HepG2 (cell line): ENCODE measurements around the gene EXOC7. TPM values are rescaled to one million over a fixed set of nuclear protein-coding genes. Genes with fewer than 3 reads are reported as not detected.

ENCODE experiments used
- AHDC1 ChIP-seq: sonication (generic); formaldehyde crosslinking; IDR thresholded peaks from 2 replicates; pipeline ENCODE4 v1.5.1; 2020; ENCODE audit warnings: mild to moderate bottlenecking, missing genetic modification reagents, borderline replicate concordance
- GTF3A ChIP-seq: sonication (generic); formaldehyde crosslinking; conservative IDR thresholded peaks from 2 replicates; pipeline ENCODE4 v1.4.0; 2020; ENCODE audit warnings: mild to moderate bottlenecking, missing genetic modification reagents
- TMF1 ChIP-seq: sonication (generic); formaldehyde crosslinking; IDR thresholded peaks from 2 replicates; pipeline ENCODE4 v1.8.1; 2022; ENCODE audit warnings: low read depth, missing genetic modification reagents
- ZNF282 ChIP-seq: fragments of 450-650 bp; IDR thresholded peaks from 2 replicates; pipeline ENCODE4 v1.6.1; 2018; ENCODE audit not compliant: partially characterized antibody
- ZNF720 ChIP-seq: sonication (generic); formaldehyde crosslinking; IDR thresholded peaks from 2 replicates; pipeline ENCODE4 v1.4.0; 2020; ENCODE audit warnings: missing genetic modification reagents
- polyA plus RNA-seq, 8 experiments: library from polyadenylated mRNA; depleted of rRNA in 3 of 8; stranded (reverse) in 7 of 8; unstranded in 1 of 8; fragments of >200 nt; fragmentation: Illumina TruSeq in 4 of 8; extraction: Trizol in 4 of 8; gene quantifications; 2 replicates each; pipeline versions ENCODE4 v1.2.1 to v1.2.3, GENCODE V29; 2011 to 2016; ENCODE audit warnings: low read depth in 4 of 8, missing spikeins in 1 of 8, mixed read lengths in 1 of 8; ENCODE audit not compliant: insufficient read depth in 1 of 8
- total RNA-seq, 5 experiments: library from RNA; depleted of rRNA; stranded (reverse); fragments of >200 nt; fragmentation: Illumina TruSeq; extraction: Trizol; gene quantifications; 2 replicates each; pipeline ENCODE4 v1.2.3, GENCODE V29; 2016; ENCODE audit warnings: low read depth in 1 of 5

Gene EXOC7
- total and polyA plus RNA-seq, 2 of the 13 experiments (the other 11 are each of a cell fraction or from before 2014, with no cell fraction given) = 86.9 to 116 TPM

GRCh38 chr17:76140661-76141211 lies 37.1 kb upstream of the EXOC7 start (continued):
- TF ChIP-seq AHDC1 (CRISPR knock-in tag) (0 out of 2 replicates have a peak, but pooled peaks have one; percentile 38), TMF1 (CRISPR knock-in tag) (no peak), ZNF720 (no peak), ZNF282 (no peak), GTF3A (CRISPR knock-in tag) (no peak)
